Peyer's patch (tissue), 4 donors: ENCODE data around the gene KRT4. TPM values are rescaled to one million over a fixed set of nuclear protein-coding genes. Genes with fewer than 3 reads are reported as not detected.
"Not testable (repeated sequence)": the region's sequence is repeated elsewhere in the genome, so short reads cannot be mapped to it uniquely, and the experiment has no call there.

Source experiments
- DNase-seq, 3 donors: peaks; one replicate each; pipeline ENCODE4 v3.0.0-alpha.2; 2017 to 2019
- H3K27ac ChIP-seq, 4 donors: fragments of 200-600 bp; sonication (generic); one replicate each; pipeline ENCODE4 v1.5.1; 2016 to 2019
- H3K27me3 ChIP-seq, 2 donors: fragments of 200-600 bp; sonication (generic); one replicate each; pipeline ENCODE4 v1.5.1; 2019
- H3K36me3 ChIP-seq, 3 donors: fragments of 200-600 bp; sonication (generic); one replicate each; pipeline ENCODE4 v1.5.1; 2016 to 2019
- H3K4me1 ChIP-seq, 4 donors: fragments of 200-600 bp; sonication (generic); one replicate each; pipeline ENCODE4 v1.5.1; 2016 to 2019
- H3K4me3 ChIP-seq, 4 donors: fragments of 200-600 bp; sonication (generic); 1 replicate in 3 of 4; 2 replicates in 1 of 4; pipeline ENCODE4 v1.5.1; 2016 to 2019; ENCODE audit warnings: mild to moderate bottlenecking in 1 of 4
- H3K9me3 ChIP-seq, 4 donors: fragments of 200-600 bp; sonication (generic); one replicate each; pipeline ENCODE4 v1.5.1; 2016 to 2019; ENCODE audit warnings: mild to moderate bottlenecking in 1 of 4
- POLR2A ChIP-seq, 2 donors: fragments of 450-650 bp; IDR thresholded peaks; one replicate each; pipeline ENCODE4 v1.5.1; 2017; ENCODE audit warnings: antibody characterized with exemption in 2 of 2, mild to moderate bottlenecking in 2 of 2, moderate library complexity in 2 of 2
- total RNA-seq, 4 donors: library from RNA; depleted of rRNA; stranded (reverse); fragments of >200 nt; gene quantifications; one replicate each; pipeline ENCODE4 v1.1.0, GENCODE V29; 2016
- TF ChIP-seq, protein P1 (sequence below), 6 experiments: fragments of 450-650 bp in 4 of 6; fragments of 200-600 bp in 2 of 6; sonication (generic) in 1 of 6; IDR thresholded peaks; one replicate each; pipeline ENCODE4 v1.5.1; 2017 to 2019; ENCODE audit warnings: antibody characterized with exemption in 6 of 6, mild to moderate bottlenecking in 3 of 6, moderate library complexity in 1 of 6

The KRT4 gene
- total RNA-seq, 4 donors from 2014 or later = not detected

DNA sequence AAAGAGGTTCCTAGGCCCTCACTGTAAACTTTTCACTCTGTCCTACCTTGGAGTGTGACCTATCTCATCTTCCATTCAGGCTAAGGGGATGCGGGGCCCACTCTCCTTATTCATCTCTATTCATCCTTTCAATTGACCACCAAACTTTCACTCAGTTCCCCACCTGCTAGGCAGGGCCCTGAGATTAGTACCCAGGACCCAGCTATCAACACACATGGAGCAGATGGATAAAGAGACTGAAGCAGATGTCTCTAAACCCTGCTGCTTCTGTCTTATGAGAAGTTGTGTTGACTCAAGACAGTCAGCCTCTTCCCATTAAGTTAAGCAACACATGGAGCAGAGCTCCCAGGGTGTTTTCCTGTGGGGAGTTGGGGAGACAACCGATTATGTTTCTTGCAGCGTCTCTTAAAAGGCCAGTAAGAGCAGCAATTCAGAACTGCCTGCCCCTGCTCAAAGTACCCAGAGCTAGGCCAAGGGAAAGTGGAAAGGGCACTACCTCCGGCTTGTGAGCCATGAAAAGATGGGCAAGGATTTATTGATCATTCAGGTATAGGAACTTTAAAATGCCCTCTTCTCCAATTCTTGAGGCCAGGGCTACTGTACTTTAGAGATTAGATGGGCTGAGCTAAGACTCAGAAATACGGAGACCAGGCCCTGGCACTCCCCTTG lies 47.4 kb downstream of the KRT4 start:
- no peak overlapping the region for H3K27ac ChIP-seq
- TF ChIP-seq POLR2A (IDR thresholded peaks at IDR 0.05) = no peak
- TF ChIP-seq, protein P1, sequence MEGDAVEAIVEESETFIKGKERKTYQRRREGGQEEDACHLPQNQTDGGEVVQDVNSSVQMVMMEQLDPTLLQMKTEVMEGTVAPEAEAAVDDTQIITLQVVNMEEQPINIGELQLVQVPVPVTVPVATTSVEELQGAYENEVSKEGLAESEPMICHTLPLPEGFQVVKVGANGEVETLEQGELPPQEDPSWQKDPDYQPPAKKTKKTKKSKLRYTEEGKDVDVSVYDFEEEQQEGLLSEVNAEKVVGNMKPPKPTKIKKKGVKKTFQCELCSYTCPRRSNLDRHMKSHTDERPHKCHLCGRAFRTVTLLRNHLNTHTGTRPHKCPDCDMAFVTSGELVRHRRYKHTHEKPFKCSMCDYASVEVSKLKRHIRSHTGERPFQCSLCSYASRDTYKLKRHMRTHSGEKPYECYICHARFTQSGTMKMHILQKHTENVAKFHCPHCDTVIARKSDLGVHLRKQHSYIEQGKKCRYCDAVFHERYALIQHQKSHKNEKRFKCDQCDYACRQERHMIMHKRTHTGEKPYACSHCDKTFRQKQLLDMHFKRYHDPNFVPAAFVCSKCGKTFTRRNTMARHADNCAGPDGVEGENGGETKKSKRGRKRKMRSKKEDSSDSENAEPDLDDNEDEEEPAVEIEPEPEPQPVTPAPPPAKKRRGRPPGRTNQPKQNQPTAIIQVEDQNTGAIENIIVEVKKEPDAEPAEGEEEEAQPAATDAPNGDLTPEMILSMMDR (IDR thresholded peaks at IDR 0.05) = no peak
- peaks cover 0 to 5% (median 0%) of the 10 kb centered on the region in 4 donors for H3K9me3 ChIP-seq
- no peak for DNase-seq
- H3K4me1 ChIP-seq = no peaks in the 10 kb centered on the region
- no peaks in the 10 kb centered on the region for H3K27me3 ChIP-seq
- no peaks in the 10 kb centered on the region for H3K36me3 ChIP-seq
- no peak overlapping the region for H3K4me3 ChIP-seq

DNA sequence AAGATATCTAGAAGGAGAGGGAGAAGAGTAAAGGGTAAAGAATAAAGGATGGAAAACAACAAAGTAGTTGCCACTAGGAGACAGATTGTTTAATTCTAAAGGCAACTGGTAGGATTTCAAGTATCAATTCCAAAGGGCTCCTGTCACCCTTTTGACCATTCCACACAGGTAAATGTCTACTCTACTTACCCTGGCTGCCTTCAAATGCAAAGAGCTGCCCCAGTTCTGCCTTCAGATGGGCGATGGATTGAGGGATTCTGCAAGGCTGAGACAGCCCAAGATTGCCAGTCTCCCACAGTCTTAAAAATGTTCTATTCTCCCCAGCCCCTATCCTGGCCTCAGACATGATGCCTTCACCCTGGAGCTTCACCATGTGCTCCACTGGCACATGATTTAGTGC lies 48.2 kb downstream of the KRT4 start:
- DNase-seq = no peak
- Histone ChIP-seq H3K27ac (no peak overlapping the region), H3K9me3 (peaks cover 0 to 6% (median under 1%) of the 10 kb centered on the region in 4 donors), H3K36me3 (no peaks in the 10 kb centered on the region), H3K4me1 (no peaks in the 10 kb centered on the region), H3K27me3 (no peaks in the 10 kb centered on the region), H3K4me3 (no peak overlapping the region)
- no peak for TF ChIP-seq POLR2A (IDR thresholded peaks at IDR 0.05)
- TF ChIP-seq, protein P1 (IDR thresholded peaks at IDR 0.05) = no peak

DNA sequence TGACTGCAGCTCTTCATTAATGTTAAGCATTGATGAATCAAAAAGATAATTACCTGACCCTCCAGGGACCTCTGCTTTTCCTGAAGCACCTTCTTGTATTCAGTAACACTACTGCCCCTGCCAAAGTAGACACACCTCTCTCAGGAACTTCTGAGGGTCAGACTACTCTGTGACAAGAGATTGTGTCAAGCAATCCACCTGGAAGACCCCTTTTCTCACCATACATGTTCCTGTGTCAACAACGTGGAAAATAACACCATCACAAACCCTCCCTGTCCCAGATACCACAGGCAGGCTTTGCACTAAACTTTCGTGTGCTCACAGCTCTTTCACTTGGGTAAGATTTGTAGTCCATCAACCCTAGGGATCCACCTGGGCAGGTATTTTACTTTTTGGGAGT lies 49.9 kb downstream of the KRT4 start:
- no peak for DNase-seq
- TF ChIP-seq, protein P1 (IDR thresholded peaks at IDR 0.05) = no peak
- no peak for TF ChIP-seq POLR2A (IDR thresholded peaks at IDR 0.05)
- Histone ChIP-seq H3K27ac (no peak overlapping the region), H3K36me3 (no peaks in the 10 kb centered on the region), H3K27me3 (no peaks in the 10 kb centered on the region), H3K4me3 (no peak overlapping the region), H3K4me1 (no peaks in the 10 kb centered on the region), H3K9me3 (peaks cover 0 to 10% (median 2%) of the 10 kb centered on the region in 4 donors)

DNA sequence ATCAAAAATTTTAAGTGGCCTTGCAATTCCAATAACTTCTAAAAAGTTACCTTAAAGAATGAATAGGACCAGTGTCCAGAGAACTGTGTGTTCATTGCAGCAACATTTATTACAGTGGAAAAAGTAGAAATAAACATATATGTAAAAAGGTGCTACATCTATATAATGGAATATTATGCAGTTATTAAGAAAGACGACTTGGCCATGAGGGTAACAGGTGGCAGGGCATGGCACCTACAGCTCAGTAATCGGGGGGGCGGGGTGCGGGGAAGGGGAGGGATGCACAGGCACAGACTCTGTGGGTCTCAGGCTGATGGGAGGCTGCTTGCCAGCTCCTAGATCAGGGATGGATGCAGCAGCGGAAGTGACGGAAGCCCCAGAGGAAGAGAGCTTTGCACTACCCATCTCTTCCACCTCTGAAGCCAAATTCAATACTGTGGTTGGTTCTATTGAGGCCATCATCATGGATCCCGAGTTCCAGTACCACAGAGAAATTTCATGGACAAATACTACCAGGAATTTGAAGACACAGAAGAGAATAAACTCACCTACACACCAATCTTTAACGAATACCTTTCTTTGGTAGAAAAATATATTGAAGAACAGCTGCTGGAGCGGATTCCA lies 50.8 kb downstream of the KRT4 start:
- H3K36me3 ChIP-seq = no peaks in the 10 kb centered on the region
- no peak for TF ChIP-seq POLR2A (IDR thresholded peaks at IDR 0.05)
- TF ChIP-seq, protein P1 (IDR thresholded peaks at IDR 0.05) = no peak
- H3K27me3 ChIP-seq = no peaks in the 10 kb centered on the region
- H3K4me3 ChIP-seq = no peak overlapping the region
- H3K4me1 ChIP-seq = no peaks in the 10 kb centered on the region
- no peak overlapping the region for H3K27ac ChIP-seq
- DNase-seq = no peak
- H3K9me3 ChIP-seq = peaks cover 0 to 10% (median 2%) of the 10 kb centered on the region in 4 donors

DNA sequence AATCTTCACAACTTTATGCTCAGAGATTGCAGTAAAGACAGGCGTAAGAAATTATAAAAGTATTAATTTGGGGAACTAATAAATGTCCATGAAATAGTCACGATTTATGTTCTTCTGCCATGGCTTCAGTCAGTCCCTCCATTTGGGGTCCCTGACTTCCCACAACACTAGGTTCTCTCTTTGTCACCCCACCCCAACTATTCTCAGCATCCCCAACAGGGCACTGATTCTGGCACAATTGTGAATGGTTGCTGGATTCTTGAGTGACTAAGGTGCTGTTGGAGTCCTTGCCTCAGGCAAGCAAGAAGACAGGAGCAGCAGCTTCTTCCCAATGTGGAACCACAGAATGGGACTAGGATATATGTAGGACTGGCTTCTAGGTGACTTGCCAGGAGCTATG lies 52.1 kb downstream of the KRT4 start:
- H3K27me3 ChIP-seq = no peaks in the 10 kb centered on the region
- H3K36me3 ChIP-seq = no peaks in the 10 kb centered on the region
- no peak overlapping the region for H3K4me3 ChIP-seq
- H3K4me1 ChIP-seq = no peaks in the 10 kb centered on the region
- peaks cover 0 to 10% (median 2%) of the 10 kb centered on the region in 4 donors for H3K9me3 ChIP-seq
- no peak for TF ChIP-seq POLR2A (IDR thresholded peaks at IDR 0.05)
- TF ChIP-seq, protein P1 (IDR thresholded peaks at IDR 0.05) = no peak
- DNase-seq = no peak
- no peak overlapping the region for H3K27ac ChIP-seq

DNA sequence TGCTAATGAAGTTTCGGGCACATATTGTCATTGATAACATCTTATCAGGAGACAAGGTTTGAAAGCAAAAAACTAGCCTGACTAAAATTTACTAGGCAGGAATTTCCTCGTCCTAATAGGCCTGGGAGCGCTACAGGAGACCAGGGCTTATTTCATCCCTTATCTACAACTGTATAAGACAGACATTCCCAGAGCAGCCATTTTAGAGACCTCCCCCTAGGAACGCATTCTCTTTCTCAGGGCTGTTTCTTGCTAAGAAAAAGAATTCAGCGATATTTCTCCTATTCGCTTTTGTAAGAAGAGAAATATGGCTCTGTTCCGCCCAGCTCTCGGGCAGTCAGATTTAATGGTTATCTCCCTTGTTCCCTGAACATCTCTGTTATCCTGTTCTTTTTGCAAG lies 52.7 kb downstream of the KRT4 start:
- not testable (repeated sequence) for H3K27ac ChIP-seq, H3K27me3 ChIP-seq, DNase-seq, H3K36me3 ChIP-seq, H3K4me1 ChIP-seq, H3K4me3 ChIP-seq
- peaks cover 0 to 10% (median 2%) of the 10 kb centered on the region in 4 donors for H3K9me3 ChIP-seq
